ENCODE results near the gene STYXL2. TPM values are rescaled to one million over a fixed set of nuclear protein-coding genes. Genes with fewer than 3 reads are reported as not detected.

The STYXL2 gene
- total RNA-seq, 6 experiments from 2014 or later = 0.12 TPM; not detected in 5

DNA sequence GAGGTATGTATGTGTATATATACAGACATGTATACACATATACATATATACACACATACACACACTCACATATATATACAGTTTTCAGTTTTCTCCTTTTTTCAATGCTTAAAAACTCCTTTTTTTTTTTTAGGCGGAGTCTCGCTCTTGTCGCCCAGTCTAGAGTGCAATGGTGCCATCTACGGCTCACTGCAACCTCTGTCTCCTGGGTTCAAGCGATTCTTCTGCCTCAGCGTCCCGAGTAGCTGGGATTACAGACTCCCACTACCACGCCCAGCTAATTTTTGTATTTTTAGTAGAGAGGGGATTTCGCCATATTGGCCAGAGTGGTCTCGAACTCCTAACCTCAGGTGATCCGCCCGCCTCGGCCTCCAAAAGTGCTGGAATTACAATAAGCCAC, 27.0 kb downstream of the STYXL2 start:
- Histone ChIP-seq H3K36me3 (no peaks in the 10 kb centered on the region), H3K4me3 (no peak overlapping the region), H3K4me1 (peaks cover 0 to 4% (median 0%) of the 10 kb centered on the region in 4 donors), H3K27ac (no peak overlapping the region), H3K27me3 (no peaks in the 10 kb centered on the region), H3K9me3 (no peaks in the 10 kb centered on the region)
- ATAC-seq (no peak), DNase-seq (no peak)
- TF ChIP-seq POLR2A (IDR thresholded peaks at IDR 0.05) = no peak
- TF ChIP-seq, protein P1, sequence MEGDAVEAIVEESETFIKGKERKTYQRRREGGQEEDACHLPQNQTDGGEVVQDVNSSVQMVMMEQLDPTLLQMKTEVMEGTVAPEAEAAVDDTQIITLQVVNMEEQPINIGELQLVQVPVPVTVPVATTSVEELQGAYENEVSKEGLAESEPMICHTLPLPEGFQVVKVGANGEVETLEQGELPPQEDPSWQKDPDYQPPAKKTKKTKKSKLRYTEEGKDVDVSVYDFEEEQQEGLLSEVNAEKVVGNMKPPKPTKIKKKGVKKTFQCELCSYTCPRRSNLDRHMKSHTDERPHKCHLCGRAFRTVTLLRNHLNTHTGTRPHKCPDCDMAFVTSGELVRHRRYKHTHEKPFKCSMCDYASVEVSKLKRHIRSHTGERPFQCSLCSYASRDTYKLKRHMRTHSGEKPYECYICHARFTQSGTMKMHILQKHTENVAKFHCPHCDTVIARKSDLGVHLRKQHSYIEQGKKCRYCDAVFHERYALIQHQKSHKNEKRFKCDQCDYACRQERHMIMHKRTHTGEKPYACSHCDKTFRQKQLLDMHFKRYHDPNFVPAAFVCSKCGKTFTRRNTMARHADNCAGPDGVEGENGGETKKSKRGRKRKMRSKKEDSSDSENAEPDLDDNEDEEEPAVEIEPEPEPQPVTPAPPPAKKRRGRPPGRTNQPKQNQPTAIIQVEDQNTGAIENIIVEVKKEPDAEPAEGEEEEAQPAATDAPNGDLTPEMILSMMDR (IDR thresholded peaks at IDR 0.05) = no peak
- 34% methylated on average over 13 of the region's 13 CpGs for WGBS (ENCODE audit: insufficient coverage, low coverage, low lambda C conversion rate, missing lambda C conversion rate)
- intact Hi-C loops (cut with DNase I) = no loop called here

DNA sequence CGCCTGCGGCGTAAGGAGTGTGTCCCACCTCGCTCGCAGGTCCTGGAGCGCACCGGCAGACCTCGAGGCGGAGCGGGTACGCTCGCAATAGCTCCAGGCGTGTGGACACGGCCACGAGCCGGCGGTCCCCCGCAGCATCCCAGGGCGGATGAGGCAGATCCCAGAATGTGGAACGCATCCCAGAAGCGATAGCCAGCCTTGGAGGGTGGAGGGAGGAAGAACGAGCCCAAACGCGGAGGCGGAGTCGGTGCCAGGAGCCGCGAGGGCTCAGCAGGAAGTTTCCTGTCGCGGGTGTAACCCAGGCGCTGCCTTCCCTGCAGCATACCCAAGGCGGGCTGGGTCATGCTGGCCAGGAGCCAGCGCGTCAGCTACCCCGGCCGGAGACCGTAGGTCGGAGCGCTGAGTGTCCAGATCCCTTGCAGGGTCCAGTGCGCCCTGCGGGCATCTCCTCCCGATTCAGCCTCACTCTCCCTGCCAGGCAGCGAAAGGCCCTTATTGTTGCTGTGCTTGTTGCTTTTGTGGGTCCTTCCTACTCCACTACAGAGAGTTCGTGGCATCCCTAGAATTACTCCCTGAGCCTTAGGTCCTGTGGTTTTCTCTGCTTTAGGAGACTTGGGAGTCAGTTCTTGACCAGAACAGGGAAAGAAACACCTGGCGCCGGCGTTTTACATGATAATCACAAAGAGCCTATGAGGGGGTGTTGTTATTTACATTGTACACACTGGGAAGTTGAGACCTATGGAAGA, 27.7 kb downstream of the STYXL2 start:
- Histone ChIP-seq H3K4me3 (peak overlapping the region in 1 of 3 donors; percentile 14), H3K27ac (no peak overlapping the region), H3K4me1 (peaks cover 0 to 4% (median 0%) of the 10 kb centered on the region in 4 donors), H3K9me3 (no peaks in the 10 kb centered on the region), H3K27me3 (no peaks in the 10 kb centered on the region), H3K36me3 (no peaks in the 10 kb centered on the region)
- intact Hi-C loops (cut with DNase I) = no loop called here
- DNase-seq (peak in 2 of 3 donors; percentile 46 to 63), ATAC-seq (peak; percentile 48 to 71 (median 67))
- WGBS (ENCODE audit: insufficient coverage, low coverage, low lambda C conversion rate, missing lambda C conversion rate) = 17% methylated on average over 13 of the region's 47 CpGs
- TF ChIP-seq, protein P1 (IDR thresholded peaks at IDR 0.05) = no peak
- TF ChIP-seq POLR2A (IDR thresholded peaks at IDR 0.05) = no peak

DNA sequence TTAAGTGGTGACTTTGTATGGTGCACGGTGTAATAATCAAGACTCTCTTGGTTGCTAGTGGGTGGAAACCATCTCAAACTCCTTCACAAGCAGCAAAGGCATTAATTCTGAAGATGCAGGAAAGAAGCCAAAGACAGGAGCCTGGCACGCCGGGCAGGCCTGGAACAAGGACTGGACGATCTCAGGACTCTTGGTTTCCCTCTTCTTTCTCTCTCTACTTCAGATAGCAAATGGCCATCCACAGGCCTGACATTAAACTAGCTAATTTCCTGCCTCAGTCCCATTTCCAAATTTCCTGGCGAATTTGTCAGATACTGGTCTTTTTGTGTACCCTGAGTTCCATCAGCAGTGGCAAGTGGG, 28.2 kb downstream of the STYXL2 start:
- no peak for TF ChIP-seq POLR2A (IDR thresholded peaks at IDR 0.05)
- TF ChIP-seq, protein P1 (IDR thresholded peaks at IDR 0.05) = no peak
- Histone ChIP-seq H3K27ac (no peak overlapping the region), H3K36me3 (no peaks in the 10 kb centered on the region), H3K27me3 (no peaks in the 10 kb centered on the region), H3K4me3 (no peak overlapping the region), H3K4me1 (peaks cover 0 to 4% (median 0%) of the 10 kb centered on the region in 4 donors), H3K9me3 (no peaks in the 10 kb centered on the region)
- no peak for ATAC-seq
- no peak for DNase-seq
- intact Hi-C loops (cut with DNase I) = no loop called here
- 69% methylated on average over 5 of the region's 5 CpGs for WGBS (ENCODE audit: insufficient coverage, low coverage, low lambda C conversion rate, missing lambda C conversion rate)

DNA sequence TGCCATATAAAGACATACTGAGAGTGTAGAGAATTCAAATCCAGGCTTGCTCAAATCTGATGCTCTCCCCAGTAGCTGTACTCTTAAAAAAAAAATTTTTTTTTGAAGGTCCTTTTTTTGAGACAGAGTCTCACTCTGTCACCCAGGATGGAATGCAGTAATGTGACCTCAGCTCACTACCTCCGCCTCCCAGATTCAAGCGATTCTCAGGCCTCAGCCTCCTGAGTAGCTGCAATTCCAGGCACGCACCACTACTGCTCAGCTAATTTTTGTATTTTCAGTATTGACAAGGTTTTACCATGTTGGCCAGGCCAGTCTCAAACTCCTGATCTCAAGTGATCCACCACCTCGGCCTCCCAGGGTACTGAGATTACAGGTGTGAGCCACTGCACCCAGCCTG, 28.7 kb downstream of the STYXL2 start:
- H3K9me3 ChIP-seq = no peaks in the 10 kb centered on the region
- ATAC-seq = no peak
- peaks cover 0 to 4% (median 0%) of the 10 kb centered on the region in 4 donors for H3K4me1 ChIP-seq
- H3K27ac ChIP-seq = no peak overlapping the region
- TF ChIP-seq, protein P1 (IDR thresholded peaks at IDR 0.05) = no peak
- no peak for TF ChIP-seq POLR2A (IDR thresholded peaks at IDR 0.05)
- intact Hi-C loops (cut with DNase I) = no loop called here
- DNase-seq = no peak
- H3K4me3 ChIP-seq = no peak overlapping the region
- WGBS (ENCODE audit: insufficient coverage, low coverage, low lambda C conversion rate, missing lambda C conversion rate) = 63% methylated on average over 1 of the region's 4 CpGs
- no peaks in the 10 kb centered on the region for H3K36me3 ChIP-seq
- no peaks in the 10 kb centered on the region for H3K27me3 ChIP-seq

All from right lobe of liver (tissue), 6 donors.